Common myeloid progenitor, CD34-positive (primary cell): ENCODE data around the gene RGS3.

Experiments used
- CTCF ChIA-PET: fragments of 350-600 bp; sonication (Branson Sonifier 250); formaldehyde crosslinking; loops from one replicate; lab custom pipeline; 2021; ENCODE audit warnings: antibody characterized with exemption; lab: Charles Lee
- POLR2A ChIA-PET: fragments of 350-600 bp; sonication (Branson Sonifier 250); formaldehyde crosslinking; loops from one replicate; lab custom pipeline; 2021; ENCODE audit warnings: antibody characterized with exemption; lab: Charles Lee
- DNase-seq, 3 donors: peaks; one replicate each; pipeline versions ENCODE4 v3.0.0 to v3.0.0-alpha.2; 2013
- H3K27ac ChIP-seq, 2 experiments: 1 replicate in 1 of 2; 2 replicates in 1 of 2; pipeline ENCODE4 v1.7.0; 2013; ENCODE audit warnings: inconsistent platforms in 2 of 2, low read length in 2 of 2, mild to moderate bottlenecking in 2 of 2, low read depth in 1 of 2, moderate library complexity in 1 of 2; ENCODE audit not compliant: severe bottlenecking in 2 of 2, insufficient read depth in 1 of 2, poor library complexity in 1 of 2
- H3K27me3 ChIP-seq, 5 experiments: replicated peaks in 2 of 5; 1 replicate in 3 of 5; 2 replicates in 2 of 5; pipeline versions ENCODE4 v1.6.1 to v1.7.0; 2013; ENCODE audit warnings: low read length in 4 of 5, mild to moderate bottlenecking in 2 of 5, moderate library complexity in 2 of 5, inconsistent platforms in 1 of 5; ENCODE audit not compliant: insufficient read depth in 5 of 5, control insufficient read depth in 4 of 5
- H3K36me3 ChIP-seq, 4 experiments: 1 replicate in 2 of 4; 2 replicates in 2 of 4; pipeline versions ENCODE4 v1.6.1 to v1.7.0; 2013; ENCODE audit warnings: low read length in 3 of 4, control low read depth in 1 of 4, mild to moderate bottlenecking in 1 of 4; ENCODE audit not compliant: control insufficient read depth in 4 of 4, insufficient read depth in 4 of 4
- H3K4me1 ChIP-seq, 4 experiments: 1 replicate in 3 of 4; 2 replicates in 1 of 4; pipeline versions ENCODE4 v1.6.1 to v1.7.1; 2013; ENCODE audit warnings: low read length in 3 of 4, mild to moderate bottlenecking in 3 of 4, control low read depth in 1 of 4, inconsistent platforms in 1 of 4, moderate library complexity in 1 of 4; ENCODE audit not compliant: control insufficient read depth in 4 of 4, insufficient read depth in 4 of 4; ENCODE audit errors: control extremely low read depth in 1 of 4
- H3K4me3 ChIP-seq, 7 experiments: 1 replicate in 4 of 7; 2 replicates in 3 of 7; pipeline versions ENCODE4 v1.5.1 to v1.7.0; 2013; ENCODE audit warnings: mild to moderate bottlenecking in 7 of 7, low read length in 6 of 7, moderate library complexity in 6 of 7, inconsistent platforms in 2 of 7, low read depth in 2 of 7, control low read depth in 1 of 7; ENCODE audit not compliant: insufficient read depth in 4 of 7, control insufficient read depth in 1 of 7; ENCODE audit errors: extremely low read depth in 1 of 7
- H3K9me3 ChIP-seq, 5 experiments: 1 replicate in 4 of 5; 2 replicates in 1 of 5; pipeline versions ENCODE4 v1.6.1 to v1.7.1; 2013; ENCODE audit warnings: low read length in 4 of 5, mild to moderate bottlenecking in 2 of 5, inconsistent platforms in 1 of 5, low read depth in 1 of 5, moderate library complexity in 1 of 5; ENCODE audit not compliant: control insufficient read depth in 4 of 5, insufficient read depth in 2 of 5; ENCODE audit errors: control extremely low read depth in 1 of 5
- WGBS: methylation state at CpG from one replicate; pipeline ENCODE4 v1.1.5; 2013; ENCODE audit not compliant: insufficient coverage; 5-methylcytosine and 5-hydroxymethylcytosine counted together

Gene RGS3

DNA sequence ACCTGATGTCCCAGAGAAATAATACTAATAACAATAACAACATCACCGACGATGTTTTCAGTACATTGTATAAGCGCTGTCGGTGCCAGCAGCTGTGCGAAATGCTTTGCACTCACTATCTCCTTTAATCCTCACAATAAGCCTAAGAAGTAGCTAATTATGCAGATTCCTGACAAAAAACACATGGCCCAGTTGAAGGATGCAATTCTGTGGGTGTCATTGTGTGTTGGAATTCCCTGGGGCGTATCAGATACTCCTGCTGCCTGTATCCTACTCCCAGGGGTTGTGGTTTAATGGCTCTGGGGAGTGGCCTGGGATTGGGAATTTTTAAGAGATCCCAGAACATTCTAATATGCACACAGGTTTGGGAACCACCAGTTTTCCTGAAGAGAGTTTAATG, 154.0 kb downstream of the RGS3 start:
- DNase-seq, result no peak
- Histone ChIP-seq H3K4me1 (peaks cover 0 to 26% (median 17%) of the 10 kb centered on the region in 4 experiments), H3K9me3 (no peaks in the 10 kb centered on the region), H3K36me3 (no peaks in the 10 kb centered on the region), H3K27me3 (no peaks in the 10 kb centered on the region), H3K27ac (no peak overlapping the region), H3K4me3 (no peak overlapping the region)
- POLR2A ChIA-PET, result no interaction called here
- WGBS, result 89% methylated on average over 4 of the region's 6 CpGs
- CTCF ChIA-PET, result interaction anchor here (1.0 to 1.7 kb wide), 2 partner anchors 14 to 37 kb away, joined by 4 read pairs; no protein-coding TSS in a partner anchor

DNA sequence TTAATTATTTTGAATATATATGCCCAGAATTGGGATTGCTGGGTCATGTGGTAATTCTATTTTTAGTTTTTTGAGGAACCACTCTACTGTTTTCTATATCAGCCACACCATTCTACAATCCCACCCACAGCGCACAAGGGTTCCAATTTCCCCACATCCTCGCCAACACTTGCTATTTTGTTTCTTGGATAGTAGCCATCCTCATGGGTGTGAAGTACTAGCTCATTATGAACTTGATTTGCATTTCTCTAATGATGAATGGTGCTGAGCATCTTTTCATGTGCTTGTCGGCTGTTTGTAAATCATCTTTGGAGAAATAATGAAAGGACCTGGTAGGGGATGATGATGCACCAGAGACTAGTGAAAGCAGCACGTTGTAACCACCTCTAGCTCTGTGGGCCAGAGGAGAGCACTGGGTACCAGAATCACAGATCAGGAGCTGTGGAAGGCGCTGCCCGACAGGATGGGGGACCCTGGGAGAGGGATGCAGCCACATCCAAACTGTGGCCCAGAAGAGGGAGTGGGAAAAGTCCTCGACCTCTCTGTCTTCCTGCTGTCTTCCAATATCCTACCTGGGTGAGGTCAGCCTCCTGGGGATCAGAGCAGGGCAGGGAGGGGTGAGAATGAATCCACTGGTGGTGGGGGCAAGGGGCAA, 155.4 kb downstream of the RGS3 start:
- Histone ChIP-seq H3K4me3 (no peak overlapping the region), H3K36me3 (no peaks in the 10 kb centered on the region), H3K9me3 (no peaks in the 10 kb centered on the region), H3K27ac (no peak overlapping the region), H3K4me1 (peaks cover 0 to 26% (median 17%) of the 10 kb centered on the region in 4 experiments), H3K27me3 (no peaks in the 10 kb centered on the region)
- ChIA-PET POLR2A (no interaction called here), CTCF (interaction anchor here (1.0 kb wide), 1 partner anchor 43 kb away, joined by 3 read pairs; no protein-coding TSS in a partner anchor)
- DNase-seq, result no peak
- 97% methylated on average over 4 of the region's 7 CpGs for WGBS

DNA sequence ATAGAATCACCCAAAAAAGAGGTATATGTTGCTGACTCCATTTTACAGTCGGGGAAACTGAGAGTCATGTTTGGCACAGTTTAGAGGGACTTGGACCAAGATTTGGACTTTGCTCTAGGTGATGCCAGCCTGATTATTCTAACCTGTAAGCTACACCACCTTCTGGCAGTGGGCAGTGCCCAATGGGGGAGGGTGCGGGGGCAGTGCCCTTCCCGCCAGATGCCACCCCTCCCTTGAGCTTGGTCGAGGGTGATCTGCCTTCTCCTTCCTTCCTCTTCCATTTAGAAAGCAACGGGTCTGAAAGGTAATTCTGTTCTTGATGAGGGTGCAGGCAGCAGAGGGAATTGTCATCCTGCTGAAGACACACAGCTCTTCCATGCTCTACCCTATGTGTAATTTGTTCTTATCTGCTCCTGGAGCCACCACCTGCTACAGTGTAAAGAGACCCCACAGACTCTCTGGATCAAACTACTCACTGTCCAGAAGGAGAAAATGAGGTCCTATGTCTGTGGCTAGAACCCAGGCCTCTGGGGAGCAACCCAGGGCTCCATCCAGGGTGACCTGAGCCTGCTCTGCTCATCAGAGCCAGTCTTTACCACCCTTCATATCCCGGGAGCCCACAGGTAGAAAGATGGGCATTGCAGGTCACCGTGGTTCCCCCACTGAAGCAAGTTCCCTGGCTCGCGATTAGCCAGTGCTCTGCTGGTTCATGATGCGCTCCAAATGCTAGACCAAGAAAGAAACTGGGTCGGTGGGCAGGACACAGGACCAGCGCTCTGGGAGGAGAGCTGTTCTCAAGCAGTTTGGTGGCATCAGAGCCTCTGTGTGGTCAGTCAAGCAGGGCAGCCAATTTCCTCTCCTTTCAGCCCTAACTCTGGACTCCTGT, 156.2 kb downstream of the RGS3 start:
- no peaks in the 10 kb centered on the region for H3K36me3 ChIP-seq
- no peaks in the 10 kb centered on the region for H3K27me3 ChIP-seq
- H3K9me3 ChIP-seq, result no peaks in the 10 kb centered on the region
- H3K27ac ChIP-seq, result no peak overlapping the region
- ChIA-PET CTCF (interaction anchor here (1.0 kb wide), 1 partner anchor 42 kb away, joined by 3 read pairs; no protein-coding TSS in a partner anchor), POLR2A (no interaction called here)
- H3K4me1 ChIP-seq, result peaks cover 0 to 26% (median 17%) of the 10 kb centered on the region in 4 experiments
- no peak for DNase-seq
- peak overlapping the region in 1 of 7 experiments; percentile 23 for H3K4me3 ChIP-seq
- WGBS, result 71% methylated on average over 10 of the region's 12 CpGs

DNA sequence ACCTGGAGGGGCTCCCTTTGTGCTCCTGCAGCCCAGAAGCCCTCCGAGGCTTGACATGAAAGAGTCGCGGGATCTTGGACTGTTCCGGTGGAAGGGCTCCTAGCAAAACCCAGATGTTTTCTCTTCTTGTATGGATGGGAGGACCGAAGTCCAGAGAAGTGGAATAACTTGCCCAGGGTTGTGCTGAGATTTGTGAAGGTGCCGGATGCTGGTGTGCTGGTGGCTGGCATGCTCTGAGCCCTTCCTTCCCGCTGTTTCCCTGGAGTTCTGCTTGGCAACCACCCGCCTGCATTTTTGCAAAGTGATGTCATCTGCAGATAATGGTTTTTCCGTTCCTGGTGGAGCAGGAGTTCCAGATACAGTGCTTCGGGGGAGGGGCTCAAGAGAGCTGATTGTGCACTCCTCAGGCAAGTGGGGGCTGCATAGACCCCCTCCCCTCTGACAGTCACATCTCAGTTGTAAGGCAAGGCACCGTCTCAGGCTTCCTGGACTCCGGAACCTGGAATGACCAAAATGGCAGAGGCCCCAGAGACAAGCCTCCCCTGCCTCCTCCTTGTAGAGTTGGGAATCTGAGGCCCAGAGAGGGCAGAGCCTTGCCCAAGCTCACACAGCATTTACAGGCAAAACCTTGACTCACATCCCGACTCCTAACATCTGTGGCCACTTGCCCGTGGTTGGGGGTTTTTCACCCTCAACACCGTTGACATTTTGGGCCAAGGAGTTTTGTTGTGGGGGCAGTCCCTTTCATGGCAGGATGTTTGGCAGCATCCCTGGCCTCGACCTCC, 157.0 kb downstream of the RGS3 start:
- no peaks in the 10 kb centered on the region for H3K27me3 ChIP-seq
- H3K4me1 ChIP-seq, result peaks cover 0 to 26% (median 17%) of the 10 kb centered on the region in 4 experiments
- POLR2A ChIA-PET, result no interaction called here
- CTCF ChIA-PET, result interaction anchor here (2.1 kb wide), 1 partner anchor 35 kb away, joined by 6 read pairs; no protein-coding TSS in a partner anchor
- no peak for DNase-seq
- H3K4me3 ChIP-seq, result no peak overlapping the region
- no peak overlapping the region for H3K27ac ChIP-seq
- H3K36me3 ChIP-seq, result no peaks in the 10 kb centered on the region
- WGBS, result 88% methylated on average over 13 of the region's 16 CpGs
- no peaks in the 10 kb centered on the region for H3K9me3 ChIP-seq

DNA sequence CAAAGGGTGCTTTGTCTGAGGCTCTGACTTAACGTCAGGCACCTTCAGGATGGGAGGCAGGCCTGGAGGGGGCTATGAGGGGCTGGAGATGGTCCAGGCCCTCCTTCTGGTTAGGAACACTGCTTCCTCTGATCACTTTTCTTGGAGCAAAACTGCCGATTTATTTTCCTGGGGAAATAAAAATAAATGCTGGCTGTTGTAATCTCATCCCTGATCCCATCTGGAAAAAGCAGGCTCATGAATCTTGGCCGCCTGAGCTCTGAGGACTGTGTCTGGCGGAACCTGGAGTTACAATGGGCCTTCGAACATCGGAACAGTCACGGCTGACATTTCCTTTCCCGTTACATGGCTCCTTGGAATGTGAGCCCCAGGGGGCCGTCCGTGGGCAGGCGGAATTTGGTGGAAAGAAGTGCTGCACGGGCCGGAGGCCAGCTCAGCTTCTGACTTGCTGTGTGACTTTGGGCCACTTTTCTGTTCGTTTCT, 157.8 kb downstream of the RGS3 start:
- Histone ChIP-seq H3K27ac (no peak overlapping the region), H3K27me3 (no peaks in the 10 kb centered on the region), H3K4me3 (no peak overlapping the region), H3K9me3 (no peaks in the 10 kb centered on the region), H3K4me1 (peaks cover 0 to 20% (median 14%) of the 10 kb centered on the region in 4 experiments), H3K36me3 (no peaks in the 10 kb centered on the region)
- POLR2A ChIA-PET, result no interaction called here
- no peak for DNase-seq
- CTCF ChIA-PET, result interaction anchor here (2.1 kb wide), 1 partner anchor 34 kb away, joined by 6 read pairs; no protein-coding TSS in a partner anchor
- 97% methylated on average over 12 of the region's 14 CpGs for WGBS

DNA sequence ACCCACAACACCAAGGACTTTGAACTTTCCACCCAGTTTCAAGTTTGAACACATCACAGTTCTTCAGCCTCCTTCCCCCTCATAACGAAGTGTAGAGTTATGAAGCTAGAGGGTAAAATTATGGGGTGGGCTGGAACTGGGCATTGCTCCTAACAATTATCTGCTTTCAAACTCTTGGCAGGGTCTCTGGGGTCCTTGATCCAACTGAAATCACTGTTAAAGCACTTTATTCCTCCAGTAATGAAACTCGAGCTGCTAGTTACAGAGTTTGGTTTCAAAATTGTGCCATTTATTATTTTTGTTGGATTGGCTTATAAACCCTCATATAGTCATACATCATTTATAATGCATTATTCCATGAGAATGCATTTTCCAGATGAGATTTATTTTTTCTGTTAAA, 158.5 kb downstream of the RGS3 start:
- CTCF ChIA-PET, result interaction anchor here (2.1 kb wide), 1 partner anchor 33 kb away, joined by 6 read pairs; no protein-coding TSS in a partner anchor

More for the DNA sequence above, 158.5 kb downstream of the RGS3 start:
- H3K4me1 ChIP-seq, result peaks cover 0 to 14% (median 9%) of the 10 kb centered on the region in 4 experiments
- DNase-seq, result no peak
- POLR2A ChIA-PET, result interaction anchor here (0.6 kb wide), 2 partner anchors 14 to 1989 kb away, joined by 3 read pairs; no protein-coding TSS in a partner anchor
- no peak overlapping the region for H3K27ac ChIP-seq
- H3K27me3 ChIP-seq, result no peaks in the 10 kb centered on the region
- H3K36me3 ChIP-seq, result no peaks in the 10 kb centered on the region
- WGBS, result no CpG with 5 or more reads among the region's 2 CpGs
- no peak overlapping the region for H3K4me3 ChIP-seq
- H3K9me3 ChIP-seq, result no peaks in the 10 kb centered on the region
